ENCODE data around the gene SCML2.
A peak's percentile ranks its signal among the peaks of the same experiment; 100 is the strongest.
"Not testable (repeated sequence)": the region's sequence is repeated elsewhere in the genome, so short reads cannot be mapped to it uniquely, and the experiment has no call there.

The SCML2 gene

GRCh38 chrX:18271309-18271708 lies 83.2 kb downstream of the SCML2 start:
- DNase-seq: no peak

GRCh38 chrX:18255059-18255458 lies 99.4 kb downstream of the SCML2 start:
- no peak for DNase-seq

GRCh38 chrX:18252644-18253359 lies 101.7 kb downstream of the SCML2 start:
- no peak for DNase-seq

GRCh38 chrX:18229646-18230045 lies 124.8 kb downstream of the SCML2 start:
- DNase-seq: not testable (repeated sequence)

GRCh38 chrX:18228069-18228468 lies 126.4 kb downstream of the SCML2 start:
- DNase-seq: no peak

GRCh38 chrX:18227458-18227857 lies 127.0 kb downstream of the SCML2 start:
- DNase-seq: no peak

GRCh38 chrX:18220786-18221185 lies 133.7 kb downstream of the SCML2 start, which contains the start of gene BEND2:
BEND2 (minus strand) TSS chrX:18220886; CDS start chrX:18220750, 136 bp downstream.
- DNase-seq: no peak

- DNase-seq: peak; percentile 0
Measured at GRCh38 chrX:18210470-18210869, 144.0 kb downstream of the SCML2 start.

GRCh38 chrX:18206657-18207056 lies 147.8 kb downstream of the SCML2 start:
- no peak for DNase-seq

- DNase-seq: no peak
Measured at GRCh38 chrX:18203631-18204030, 150.9 kb downstream of the SCML2 start.

- no peak for DNase-seq
Measured at GRCh38 chrX:18194688-18195087, 159.8 kb downstream of the SCML2 start.

Data from SHP77 treated with DMSO at 0.1 percent for 48 hours (cell line).